GM18951 (cell line): Measurements from ENCODE around the gene ABHD2.
"Not testable (repeated sequence)": the region's sequence is repeated elsewhere in the genome, so short reads cannot be mapped to it uniquely, and the experiment has no call there.

ENCODE experiments used
- POLR2A ChIP-seq: IDR thresholded peaks from 4 replicates; pipeline ENCODE4 v1.6.1; 2011; ENCODE audit warnings: mild to moderate bottlenecking; ENCODE audit not compliant: insufficient read length, insufficient read depth; ENCODE audit errors: extremely low read depth
- in situ Hi-C: fragments of 300-500 bp; cut with MboI; formaldehyde crosslinking; loops from one replicate; pipeline ENCODE4 v1.12.0; 2022; ENCODE audit warnings: low sequenced_read_pairs, mixed read lengths, inconsistent platforms; ENCODE audit not compliant: unreplicated experiment

Gene ABHD2

GRCh38 chr15:89111961-89112340 lies 23.7 kb downstream of the ABHD2 start:
- in situ Hi-C loops: no loop called here
- TF ChIP-seq POLR2A: no peak

- in situ Hi-C loops: no loop called here
- no peak for TF ChIP-seq POLR2A
Measured at GRCh38 chr15:89112341-89112971, 24.2 kb downstream of the ABHD2 start.

- no peak for TF ChIP-seq POLR2A
- in situ Hi-C loops: no loop called here
Measured at GRCh38 chr15:89113296-89114024, 25.2 kb downstream of the ABHD2 start.

- in situ Hi-C loops: no loop called here
- TF ChIP-seq POLR2A: no peak
Measured at GRCh38 chr15:89114990-89115389, 26.7 kb downstream of the ABHD2 start.

GRCh38 chr15:89115547-89115946 lies 27.3 kb downstream of the ABHD2 start:
- no peak for TF ChIP-seq POLR2A
- in situ Hi-C loops: no loop called here

- no peak for TF ChIP-seq POLR2A
- in situ Hi-C loops: no loop called here
Measured at GRCh38 chr15:89116404-89116803, 28.1 kb downstream of the ABHD2 start.

GRCh38 chr15:89117790-89118189 lies 29.5 kb downstream of the ABHD2 start:
- in situ Hi-C loops: no loop called here
- TF ChIP-seq POLR2A: no peak

GRCh38 chr15:89118481-89118989 lies 30.3 kb downstream of the ABHD2 start:
- in situ Hi-C loops: no loop called here

GRCh38 chr15:89119489-89120478 lies 31.5 kb downstream of the ABHD2 start:
- in situ Hi-C loops: no loop called here
- no peak for TF ChIP-seq POLR2A

More at GRCh38 chr15:89118481-89118989, 30.3 kb downstream of the ABHD2 start:
- no peak for TF ChIP-seq POLR2A

- in situ Hi-C loops: not testable (repeated sequence)
Measured at GRCh38 chr15:89120479-89121000, 32.3 kb downstream of the ABHD2 start.

GRCh38 chr15:89121414-89121813 lies 33.2 kb downstream of the ABHD2 start:
- in situ Hi-C loops: no loop called here

GRCh38 chr15:89122505-89123180 lies 34.4 kb downstream of the ABHD2 start:
- in situ Hi-C loops: no loop called here
- no peak for TF ChIP-seq POLR2A

More at GRCh38 chr15:89121414-89121813, 33.2 kb downstream of the ABHD2 start:
- TF ChIP-seq POLR2A: no peak
